GM12891 (cell line): ENCODE measurements around the gene UBFD1. TPM values are rescaled to one million over a fixed set of nuclear protein-coding genes. Genes with fewer than 3 reads are reported as not detected.
"Not testable (repeated sequence)": the region's sequence is repeated elsewhere in the genome, so short reads cannot be mapped to it uniquely, and the experiment has no call there.

Experiments used
- DNase-seq: peaks from one replicate; pipeline ENCODE4 v3.0.0; 2011; ENCODE audit warnings: low spot score; ENCODE audit not compliant: insufficient read length
- FAIRE-seq: peaks from 2 replicates; lab custom pipeline; 2011; peaks lifted over from hg19 to GRCh38; lab: Jason Lieb, UNC
- PAX5 ChIP-seq: IDR thresholded peaks from 2 replicates; pipeline ENCODE4 v1.6.1; 2011; ENCODE audit warnings: low read length, moderate library complexity, mild to moderate bottlenecking; ENCODE audit not compliant: insufficient read depth, severe bottlenecking
- POLR2A ChIP-seq: IDR thresholded peaks from 2 replicates; pipeline ENCODE4 v1.6.1; 2011; ENCODE audit warnings: low read depth, low read length, control low read depth
- POLR2AphosphoS5 ChIP-seq: IDR thresholded peaks from 2 replicates; pipeline ENCODE4 v1.6.1; 2011; ENCODE audit warnings: low read depth, low read length, control low read depth
- POU2F2 ChIP-seq: IDR thresholded peaks from 2 replicates; pipeline ENCODE4 v1.6.1; 2011; ENCODE audit warnings: low read depth, mild to moderate bottlenecking, control low read depth, low read length, moderate library complexity
- SPI1 ChIP-seq: IDR thresholded peaks from 2 replicates; pipeline ENCODE4 v1.6.1; 2011; ENCODE audit warnings: low read depth, low read length, control low read depth
- TAF1 ChIP-seq: IDR thresholded peaks from 2 replicates; pipeline ENCODE4 v1.6.1; 2011; ENCODE audit warnings: low read depth, low read length, control low read depth
- polyA plus RNA-seq: library from polyadenylated mRNA; unstranded; fragments of >200 nt; gene quantifications from one replicate; pipeline ENCODE4 v1.2.1, GENCODE V29; 2012; ENCODE audit warnings: low read depth, missing spikeins, inconsistent platforms; ENCODE audit not compliant: missing spikeins

Gene UBFD1
- 18.7 TPM for polyA plus RNA-seq

- peak; percentile 94 for DNase-seq
- FAIRE-seq: peak; percentile 97
- TF ChIP-seq POU2F2 (peak; percentile 38), POLR2A (peak; percentile 88), POLR2AphosphoS5 (peak; percentile 73; the same call in 1 of the 2 replicates), PAX5 (peak; percentile 4), TAF1 (peak; percentile 77; the same call in 1 of the 2 replicates), SPI1 (no peak)
Measured at GRCh38 chr16:23556881-23557778, at the start of gene UBFD1, which contains the start of gene EARS2. UBFD1 (plus strand) TSS chr16:23557727; CDS start chr16:23557743, 16 bp downstream. EARS2 (minus strand) TSS chr16:23557350; CDS start chr16:23557343, 7 bp downstream.

- no peak for TF ChIP-seq POLR2A
- TF ChIP-seq SPI1: no peak
- TF ChIP-seq PAX5: no peak
- no peak for TF ChIP-seq POU2F2
- TF ChIP-seq TAF1: no peak
- no peak for TF ChIP-seq POLR2AphosphoS5
- no peak for FAIRE-seq
- no peak for DNase-seq
Measured at GRCh38 chr16:23508589-23509440, 48.7 kb upstream of the UBFD1 start.

- DNase-seq: no peak
- TF ChIP-seq POLR2AphosphoS5: no peak
- no peak for TF ChIP-seq TAF1
- no peak for TF ChIP-seq SPI1
- no peak for FAIRE-seq
Measured at GRCh38 chr16:23509441-23509754, 48.1 kb upstream of the UBFD1 start.

- DNase-seq (no peak), FAIRE-seq (no peak)
- TF ChIP-seq SPI1 (0 out of 2 replicates have a peak, but pooled peaks have one; percentile 12), TAF1 (no peak)
Measured at GRCh38 chr16:23509782-23510163, 47.8 kb upstream of the UBFD1 start.

- FAIRE-seq: peak; percentile 94
- DNase-seq: peak; percentile 66
- peak; percentile 86 for TF ChIP-seq TAF1
- no peak for TF ChIP-seq POU2F2
- TF ChIP-seq POLR2AphosphoS5: peak; percentile 82
- TF ChIP-seq POLR2A: peak; percentile 89
- TF ChIP-seq SPI1: no peak
- no peak for TF ChIP-seq PAX5
Measured at GRCh38 chr16:23510164-23510914, 47.2 kb upstream of the UBFD1 start, which contains the start of gene GGA2. GGA2 (minus strand) TSS chr16:23510494; CDS start chr16:23510411, 83 bp downstream.

- not testable (repeated sequence) for FAIRE-seq, DNase-seq
Measured at GRCh38 chr16:23510915-23511270, 46.6 kb upstream of the UBFD1 start.

- TF ChIP-seq POU2F2: no peak
- TF ChIP-seq PAX5: no peak
- no peak for TF ChIP-seq POLR2A
- TF ChIP-seq SPI1: no peak
- TF ChIP-seq TAF1: no peak
- TF ChIP-seq POLR2AphosphoS5: no peak
- DNase-seq (no peak), FAIRE-seq (no peak)
Measured at GRCh38 chr16:23511731-23512130, 45.8 kb upstream of the UBFD1 start.

GRCh38 chr16:23512168-23512695 lies 45.3 kb upstream of the UBFD1 start:
- DNase-seq (no peak), FAIRE-seq (no peak)
- TF ChIP-seq SPI1: no peak

GRCh38 chr16:23514381-23515152 lies 43.0 kb upstream of the UBFD1 start:
- DNase-seq (no peak), FAIRE-seq (no peak)
- no peak for TF ChIP-seq POU2F2
- no peak for TF ChIP-seq POLR2A
- TF ChIP-seq TAF1: no peak
- no peak for TF ChIP-seq PAX5
- no peak for TF ChIP-seq SPI1
- TF ChIP-seq POLR2AphosphoS5: no peak
